HCT116 (cell line): ENCODE data around the gene TSPOAP1. TPM values are rescaled to one million over a fixed set of nuclear protein-coding genes. Genes with fewer than 3 reads are reported as not detected.
A peak's percentile ranks its signal among the peaks of the same experiment; 100 is the strongest.

Source experiments
- ATAC-seq: fragments of 200-7000 bp; cut with Tn5 transposase; 2 replicates; pipeline ENCODE4 v1.9.1; 2020; ENCODE audit warnings: mild to moderate bottlenecking, moderate library complexity
- BruUV-seq: library from RNA; stranded (reverse); fragments of 400-500 nt; replicated peaks from 2 replicates; lab custom pipeline; 2021; lab: Mats Ljungman, UMichigan
- CTCF ChIA-PET: fragments of 300-600 bp; sonication (Branson Sonifier 250); formaldehyde crosslinking; loops from one replicate; lab custom pipeline; 2021; ENCODE audit warnings: antibody characterized with exemption; lab: Charles Lee
- POLR2A ChIA-PET: fragments of 300-600, 350-600 bp; sonication (Branson Sonifier 250); formaldehyde crosslinking; loops from one replicate; lab custom pipeline; 2021; ENCODE audit warnings: antibody characterized with exemption; lab: Charles Lee
- RAD21 ChIA-PET, 2 experiments: fragments of 300-600 bp; sonication (Branson Sonifier 250); formaldehyde crosslinking; loops; one replicate each; lab custom pipeline; 2023; ENCODE audit warnings: low total read pairs in 2 of 2; ENCODE audit not compliant: uncharacterized antibody in 2 of 2, unreplicated experiment in 2 of 2, low non-redundant PET in 1 of 2; lab: Charles Lee
- DNase-seq: peaks from one replicate; pipeline ENCODE4 v3.0.0-alpha.2; 2010; ENCODE audit warnings: low read depth, low spot score
- H2AFZ ChIP-seq: fragments of 200-600 bp; shearing (Covaris generic), sonication (generic); 2 replicates; pipeline ENCODE4 v1.6.1; 2017; ENCODE audit warnings: low read depth, mixed run types, mixed read lengths, antibody characterized with exemption, low read length; ENCODE audit not compliant: poor library complexity, severe bottlenecking
- H3K27ac ChIP-seq: 2 replicates; pipeline ENCODE4 v1.5.1; 2012; ENCODE audit warnings: low read depth, low read length
- H3K27me3 ChIP-seq: fragments of 200-600 bp; sonication (generic); 2 replicates; pipeline ENCODE4 v1.6.1; 2016; ENCODE audit warnings: mixed run types, low read length, mixed read lengths; ENCODE audit not compliant: insufficient read depth
- H3K36me3 ChIP-seq, 2 experiments: fragments of 200-500 bp in 1 of 2; fragments of 200-600 bp in 1 of 2; sonication (Bioruptor generic) in 1 of 2; sonication (generic) in 1 of 2; 2 replicates each; pipeline versions ENCODE4 v1.5.1 to v1.6.1; 2014 to 2016; ENCODE audit warnings: low read length in 2 of 2, inconsistent platforms in 1 of 2, mixed read lengths in 1 of 2, mixed run types in 1 of 2; ENCODE audit not compliant: insufficient read depth in 2 of 2, control insufficient read depth in 1 of 2
- H3K4me1 ChIP-seq, 2 experiments: fragments of 200-600 bp in 1 of 2; sonication (generic) in 1 of 2; 2 replicates each; pipeline versions ENCODE4 v1.5.1 to v1.6.1; 2012 to 2017; ENCODE audit warnings: low read length in 2 of 2, inconsistent platforms in 1 of 2, mild to moderate bottlenecking in 1 of 2, mixed read lengths in 1 of 2, mixed run types in 1 of 2, moderate library complexity in 1 of 2; ENCODE audit not compliant: insufficient read depth in 2 of 2, control insufficient read depth in 1 of 2
- H3K4me2 ChIP-seq: fragments of 200-600 bp; sonication (generic); 2 replicates; pipeline ENCODE4 v1.6.1; 2017; ENCODE audit warnings: mixed run types, low read length, mixed read lengths
- H3K4me3 ChIP-seq, 2 experiments: fragments of 200-600 bp in 1 of 2; sonication (generic) in 1 of 2; replicated peaks in 1 of 2; 2 replicates each; pipeline ENCODE4 v1.5.1; 2011 to 2016; ENCODE audit warnings: low read length in 2 of 2, control low read depth in 1 of 2, low read depth in 1 of 2, mild to moderate bottlenecking in 1 of 2, mixed read lengths in 1 of 2, mixed run types in 1 of 2
- H3K79me2 ChIP-seq: fragments of 200-600 bp; sonication (generic); 2 replicates; pipeline ENCODE4 v1.6.1; 2017; ENCODE audit warnings: mild to moderate bottlenecking, mixed run types, low read length, moderate library complexity, mixed read lengths; ENCODE audit not compliant: insufficient read depth
- H3K9ac ChIP-seq: fragments of 200-600 bp; sonication (generic); 2 replicates; pipeline ENCODE4 v1.6.1; 2016; ENCODE audit warnings: low read length, mixed read lengths
- H3K9me2 ChIP-seq: fragments of 200-600 bp; sonication (generic), shearing (Covaris generic); 2 replicates; pipeline ENCODE4 v1.6.1; 2017; ENCODE audit warnings: mixed run types, mild to moderate bottlenecking, moderate library complexity; ENCODE audit not compliant: insufficient read depth
- H3K9me3 ChIP-seq, 2 experiments: fragments of 200-500 bp in 1 of 2; fragments of 200-600 bp in 1 of 2; sonication (Bioruptor generic) in 1 of 2; sonication (generic) in 1 of 2; 2 replicates each; pipeline ENCODE4 v1.6.1; 2014 to 2017; ENCODE audit warnings: low read length in 2 of 2, mixed read lengths in 2 of 2, inconsistent platforms in 1 of 2, low read depth in 1 of 2, mild to moderate bottlenecking in 1 of 2, mixed run types in 1 of 2, moderate library complexity in 1 of 2; ENCODE audit not compliant: control insufficient read depth in 1 of 2, insufficient read depth in 1 of 2
- H4K20me1 ChIP-seq: fragments of 200-600 bp; sonication (generic), shearing (Covaris generic); 2 replicates; pipeline ENCODE4 v1.6.1; 2017; ENCODE audit warnings: mixed run types, mild to moderate bottlenecking, moderate library complexity; ENCODE audit not compliant: insufficient read depth
- CBX3 ChIP-seq: IDR thresholded peaks from 2 replicates; pipeline ENCODE4 v1.6.1; 2012; ENCODE audit warnings: low read depth
- CEBPB ChIP-seq: IDR thresholded peaks from 2 replicates; pipeline ENCODE4 v1.6.1; 2012; ENCODE audit warnings: low read depth
- EGR1 ChIP-seq: IDR thresholded peaks from 2 replicates; pipeline ENCODE4 v1.6.1; 2012; ENCODE audit warnings: low read depth
- EZH2 ChIP-seq: fragments of 200-600 bp; sonication (generic); IDR thresholded peaks from 2 replicates; pipeline ENCODE4 v1.6.1; 2017; ENCODE audit warnings: antibody characterized with exemption, mixed run types
- SRF ChIP-seq: IDR thresholded peaks from 2 replicates; pipeline ENCODE4 v1.6.1; 2012; ENCODE audit warnings: low read depth
- TCF7L2 ChIP-seq: IDR thresholded peaks from 2 replicates; pipeline ENCODE4 v1.7.0; 2011; ENCODE audit warnings: borderline replicate concordance, inconsistent platforms; ENCODE audit not compliant: insufficient read depth, insufficient read length; ENCODE audit errors: extremely low read depth
- ZFX ChIP-seq: fragments of 450-650 bp; IDR thresholded peaks from 2 replicates; pipeline ENCODE4 v1.6.1; 2017
- ZNF274 ChIP-seq: fragments of 200-500 bp; sonication (Bioruptor generic); IDR thresholded peaks from 2 replicates; pipeline ENCODE4 v1.6.1; 2014; ENCODE audit warnings: mild to moderate bottlenecking, low read depth, low read length, inconsistent platforms
- intact Hi-C: fragments of 100-400 bp; cut with micrococcal nuclease; formaldehyde crosslinking; loops from 2 replicates; pipeline ENCODE4 v1.10.0; 2022
- total RNA-seq: library from RNA; stranded (reverse); gene quantifications from one replicate; pipeline ENCODE4 v1.2.1, GENCODE V29; 2021; ENCODE audit not compliant: unreplicated experiment
- TF ChIP-seq, protein P1 (sequence below), 3 experiments: fragments of 200-600 bp in 1 of 3; sonication (generic) in 1 of 3; IDR thresholded peaks in 2 of 3; conservative IDR thresholded peaks in 1 of 3; 2 replicates each; pipeline ENCODE4 v1.5.1; 2012 to 2017; ENCODE audit warnings: low read depth in 2 of 3, low read length in 2 of 3, antibody characterized with exemption in 1 of 3, borderline replicate concordance in 1 of 3, control low read depth in 1 of 3, mild to moderate bottlenecking in 1 of 3, mixed read lengths in 1 of 3, mixed run types in 1 of 3, moderate library complexity in 1 of 3; ENCODE audit not compliant: insufficient read depth in 1 of 3
- TF ChIP-seq, protein P2 (sequence below): IDR thresholded peaks from 2 replicates; pipeline ENCODE4 v1.6.1; 2012
- TF ChIP-seq, protein P3 (sequence below): IDR thresholded peaks from 2 replicates; pipeline ENCODE4 v1.6.1; 2012

TSPOAP1 gene
- total RNA-seq, 1 experiment from 2014 or later: 0.27 TPM

DNA sequence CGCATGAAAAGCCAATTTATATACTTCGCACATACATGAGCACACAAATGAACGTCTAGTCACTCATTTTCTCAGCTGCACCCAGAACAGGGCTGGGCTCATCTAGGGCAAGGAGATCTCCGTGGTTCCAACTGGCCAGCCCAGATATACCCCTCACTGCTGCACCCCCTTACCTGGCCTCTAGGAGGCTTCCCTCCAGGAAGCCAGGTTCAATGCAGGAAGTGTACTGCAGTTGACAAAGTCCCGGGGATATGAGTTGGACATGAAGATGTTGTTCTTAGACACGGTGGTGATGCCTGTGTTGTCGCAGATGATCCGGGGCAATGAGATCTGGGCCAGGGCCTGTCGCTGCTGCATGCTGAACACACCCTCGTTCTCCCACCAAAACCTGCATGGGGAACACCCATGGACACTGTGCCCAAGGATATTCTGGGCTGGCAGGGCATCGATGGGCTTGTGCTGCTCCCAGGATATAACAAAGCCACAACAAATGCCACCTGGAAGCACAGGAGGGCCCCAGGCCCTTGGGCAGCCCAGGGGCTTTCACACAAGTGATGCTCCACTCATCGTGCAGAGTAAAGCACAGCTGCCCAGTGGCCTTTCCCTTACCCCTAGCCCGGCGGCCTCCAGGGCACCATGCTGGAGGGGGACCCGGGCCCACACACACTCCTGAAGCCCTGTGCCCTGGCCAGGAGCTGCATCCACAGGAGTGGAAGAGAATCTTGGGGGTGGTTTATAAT, 57.9 kb downstream of the TSPOAP1 start:
- Histone ChIP-seq H3K4me3 (no peak overlapping the region), H4K20me1 (no peaks in the 10 kb centered on the region), H3K27ac (no peak overlapping the region), H3K36me3 (no peaks in the 10 kb centered on the region), H3K9me3 (no peaks in the 10 kb centered on the region), H3K4me1 (peaks cover 0 to 7% of the 10 kb centered on the region in 2 experiments; a peak in 1 of 4 replicates), H3K79me2 (no peaks in the 10 kb centered on the region), H3K9ac (no peak overlapping the region), H3K4me2 (peak overlapping the region; percentile 8; the same call in 1 of the 2 replicates), H2AFZ (peak overlapping the region; percentile 88)
- ATAC-seq (peak; percentile 99), DNase-seq (peak; percentile 43)
- BruUV-seq: no TSS peak
- CTCF ChIA-PET: interaction anchor here (0.9 kb wide), 1 partner anchor 16 kb away, joined by 3 read pairs; no protein-coding TSS in a partner anchor
- RAD21 ChIA-PET: no interaction called here
- POLR2A ChIA-PET: no interaction called here
- TF ChIP-seq CEBPB: no peak
- TF ChIP-seq, protein P1, sequence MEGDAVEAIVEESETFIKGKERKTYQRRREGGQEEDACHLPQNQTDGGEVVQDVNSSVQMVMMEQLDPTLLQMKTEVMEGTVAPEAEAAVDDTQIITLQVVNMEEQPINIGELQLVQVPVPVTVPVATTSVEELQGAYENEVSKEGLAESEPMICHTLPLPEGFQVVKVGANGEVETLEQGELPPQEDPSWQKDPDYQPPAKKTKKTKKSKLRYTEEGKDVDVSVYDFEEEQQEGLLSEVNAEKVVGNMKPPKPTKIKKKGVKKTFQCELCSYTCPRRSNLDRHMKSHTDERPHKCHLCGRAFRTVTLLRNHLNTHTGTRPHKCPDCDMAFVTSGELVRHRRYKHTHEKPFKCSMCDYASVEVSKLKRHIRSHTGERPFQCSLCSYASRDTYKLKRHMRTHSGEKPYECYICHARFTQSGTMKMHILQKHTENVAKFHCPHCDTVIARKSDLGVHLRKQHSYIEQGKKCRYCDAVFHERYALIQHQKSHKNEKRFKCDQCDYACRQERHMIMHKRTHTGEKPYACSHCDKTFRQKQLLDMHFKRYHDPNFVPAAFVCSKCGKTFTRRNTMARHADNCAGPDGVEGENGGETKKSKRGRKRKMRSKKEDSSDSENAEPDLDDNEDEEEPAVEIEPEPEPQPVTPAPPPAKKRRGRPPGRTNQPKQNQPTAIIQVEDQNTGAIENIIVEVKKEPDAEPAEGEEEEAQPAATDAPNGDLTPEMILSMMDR (IDR thresholded peaks at IDR 0.05 in 2 of 3, conservative IDR thresholded peaks at IDR 0.05 in 1 of 3; ENCODE audit: borderline replicate concordance in 1 of 3, insufficient read depth in 1 of 3, low read depth in 2 of 3, low read length in 2 of 3): peak in 2 of 3 experiments; percentile 78 to 89; a peak in 4 of 6 replicates
- TF ChIP-seq, all 23 proteins: peak for 1
- H3K27me3 ChIP-seq: no peaks in the 10 kb centered on the region
- no peaks in the 10 kb centered on the region for H3K9me2 ChIP-seq
- intact Hi-C loops: no loop called here

DNA sequence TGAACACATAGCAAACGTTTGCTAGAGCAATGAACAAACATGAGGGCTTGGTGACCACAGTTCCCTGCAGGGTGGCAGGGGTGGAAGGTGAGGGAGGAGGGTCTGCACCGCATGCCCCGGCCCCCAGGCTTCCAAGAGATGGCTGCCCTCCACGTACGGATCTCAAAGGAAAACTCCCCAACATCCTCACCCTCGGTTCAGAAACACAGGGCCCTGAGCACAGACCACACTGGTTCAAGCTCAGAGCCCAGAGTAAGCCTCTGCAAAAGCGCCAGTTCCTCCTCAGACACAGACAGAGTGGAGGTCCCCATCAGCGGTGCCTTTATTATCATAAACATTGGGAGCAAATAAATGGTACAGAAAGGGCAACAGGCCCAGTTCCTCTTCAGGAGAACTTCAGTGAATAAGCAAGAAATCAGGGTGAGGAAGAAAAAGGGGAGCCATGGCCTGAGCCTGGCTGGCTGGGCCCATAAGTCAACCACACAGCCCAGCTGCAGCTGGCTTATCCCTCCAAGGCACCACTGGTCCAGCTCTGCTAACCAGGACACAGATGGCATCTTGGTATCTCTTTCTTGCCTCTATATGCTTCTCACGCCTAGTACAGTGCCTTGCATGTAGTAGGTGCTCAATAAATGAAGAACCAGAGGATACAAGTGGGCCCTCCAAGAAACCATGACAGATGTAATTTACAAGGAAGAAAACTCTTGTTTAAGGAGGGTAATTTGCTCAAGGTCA, 58.9 kb downstream of the TSPOAP1 start:
- no peak for TF ChIP-seq EGR1
- no peak for TF ChIP-seq EZH2
- no peak for TF ChIP-seq TCF7L2
- TF ChIP-seq, protein P2, sequence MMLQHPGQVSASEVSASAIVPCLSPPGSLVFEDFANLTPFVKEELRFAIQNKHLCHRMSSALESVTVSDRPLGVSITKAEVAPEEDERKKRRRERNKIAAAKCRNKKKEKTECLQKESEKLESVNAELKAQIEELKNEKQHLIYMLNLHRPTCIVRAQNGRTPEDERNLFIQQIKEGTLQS: no peak
- TF ChIP-seq, protein P3, sequence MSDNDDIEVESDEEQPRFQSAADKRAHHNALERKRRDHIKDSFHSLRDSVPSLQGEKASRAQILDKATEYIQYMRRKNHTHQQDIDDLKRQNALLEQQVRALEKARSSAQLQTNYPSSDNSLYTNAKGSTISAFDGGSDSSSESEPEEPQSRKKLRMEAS: no peak
- no peak for TF ChIP-seq ZFX
- TF ChIP-seq SRF: no peak
- TF ChIP-seq ZNF274: no peak
- no peak for TF ChIP-seq CBX3
- DNase-seq (no peak), ATAC-seq (no peak)
- Histone ChIP-seq H3K36me3 (no peaks in the 10 kb centered on the region), H3K9ac (no peak overlapping the region), H4K20me1 (no peaks in the 10 kb centered on the region), H2AFZ (no peak overlapping the region), H3K9me2 (no peaks in the 10 kb centered on the region), H3K27me3 (peaks cover 7% of the 10 kb centered on the region; the same call in 1 of the 2 replicates), H3K4me1 (peaks cover 0 to 7% of the 10 kb centered on the region in 2 experiments; a peak in 1 of 4 replicates), H3K4me3 (no peak overlapping the region), H3K4me2 (no peak overlapping the region), H3K27ac (no peak overlapping the region), H3K9me3 (no peaks in the 10 kb centered on the region), H3K79me2 (no peaks in the 10 kb centered on the region)
- no TSS peak for BruUV-seq
- CTCF ChIA-PET: no interaction called here
- RAD21 ChIA-PET: no interaction called here
- intact Hi-C loops: no loop called here
- POLR2A ChIA-PET: no interaction called here
